ENCODE data around the gene FAM184B. TPM values are rescaled to one million over a fixed set of nuclear protein-coding genes. Genes with fewer than 3 reads are reported as not detected.
A peak's percentile ranks its signal among the peaks of the same experiment; 100 is the strongest.

The FAM184B gene
- total RNA-seq, 1 experiment from 2014 or later, result 0.47 TPM

GRCh38 chr4:17701882-17702281 is 79.5 kb downstream of the FAM184B start:
- Histone ChIP-seq H3F3A (ENCODE audit: low read length, unreplicated experiment) (no peaks in the 10 kb centered on the region), H3K36me3 (ENCODE audit: low read depth, low read length) (no peaks in the 10 kb centered on the region), H3K4me1 (ENCODE audit: insufficient read depth, low read length) (no peaks in the 10 kb centered on the region), H3K27me3 (ENCODE audit: low read length) (no peaks in the 10 kb centered on the region), H3K9ac (ENCODE audit: low read length) (no peak overlapping the region), H2AFZ (ENCODE audit: low read length) (no peak overlapping the region), H3K4me3 (ENCODE audit: low read length) (no peak overlapping the region), H3K9me3 (ENCODE audit: low read length) (no peaks in the 10 kb centered on the region), H3K9me2 (replicated peaks; ENCODE audit: low read length) (no peaks in the 10 kb centered on the region), H3K27ac (ENCODE audit: low read length) (no peak overlapping the region), H3K79me2 (ENCODE audit: low read length) (no peaks in the 10 kb centered on the region), H3K4me2 (ENCODE audit: low read length) (no peak overlapping the region), H4K20me1 (ENCODE audit: low read length) (no peaks in the 10 kb centered on the region)
- BruUV-seq (replicated peaks), result no TSS peak
- CTCF ChIA-PET, result no interaction called here
- TF ChIP-seq EZH2 (IDR thresholded peaks at IDR 0.05; ENCODE audit: low read length, unreplicated experiment) (no peak), EZH2phosphoT487 (IDR thresholded peaks at IDR 0.05; ENCODE audit: borderline replicate concordance, low read length) (no peak), CTCF (conservative IDR thresholded peaks at IDR 0.05; ENCODE audit: low read depth, low read length) (no peak)
- DNase-seq (no peak), ATAC-seq (no peak)
- POLR2A ChIA-PET (ENCODE audit: unreplicated experiment), result no interaction called here
- intact Hi-C loops (cut with micrococcal nuclease), result no loop called here

GRCh38 chr4:17701138-17701839 is 80.1 kb downstream of the FAM184B start:
- Histone ChIP-seq H3K27me3 (ENCODE audit: low read length) (no peaks in the 10 kb centered on the region), H3K9ac (ENCODE audit: low read length) (no peak overlapping the region), H3K27ac (ENCODE audit: low read length) (no peak overlapping the region), H4K20me1 (ENCODE audit: low read length) (no peaks in the 10 kb centered on the region), H3K36me3 (ENCODE audit: low read depth, low read length) (no peaks in the 10 kb centered on the region), H3K9me3 (ENCODE audit: low read length) (no peaks in the 10 kb centered on the region), H2AFZ (ENCODE audit: low read length) (no peak overlapping the region), H3K79me2 (ENCODE audit: low read length) (no peaks in the 10 kb centered on the region), H3F3A (ENCODE audit: low read length, unreplicated experiment) (no peaks in the 10 kb centered on the region), H3K4me1 (ENCODE audit: insufficient read depth, low read length) (no peaks in the 10 kb centered on the region), H3K4me2 (ENCODE audit: low read length) (no peak overlapping the region), H3K4me3 (ENCODE audit: low read length) (no peak overlapping the region), H3K9me2 (replicated peaks; ENCODE audit: low read length) (no peaks in the 10 kb centered on the region)
- no peak for ATAC-seq
- ChIA-PET CTCF (no interaction called here), POLR2A (ENCODE audit: unreplicated experiment) (no interaction called here)
- intact Hi-C loops (cut with micrococcal nuclease), result no loop called here
- BruUV-seq (replicated peaks), result no TSS peak
- peak; percentile 33 for DNase-seq
- no peak for TF ChIP-seq EZH2phosphoT487 (IDR thresholded peaks at IDR 0.05; ENCODE audit: borderline replicate concordance, low read length)
- no peak for TF ChIP-seq EZH2 (IDR thresholded peaks at IDR 0.05; ENCODE audit: low read length, unreplicated experiment)
- TF ChIP-seq CTCF (conservative IDR thresholded peaks at IDR 0.05; ENCODE audit: low read depth, low read length), result no peak

GRCh38 chr4:17699380-17699779 is 82.0 kb downstream of the FAM184B start:
- CTCF ChIA-PET, result no interaction called here
- H3K9ac ChIP-seq (ENCODE audit: low read length), result no peak overlapping the region
- no peaks in the 10 kb centered on the region for H3K36me3 ChIP-seq (ENCODE audit: low read depth, low read length)
- H3K79me2 ChIP-seq (ENCODE audit: low read length), result no peaks in the 10 kb centered on the region
- no peaks in the 10 kb centered on the region for H3K9me2 ChIP-seq (replicated peaks; ENCODE audit: low read length)
- no TSS peak for BruUV-seq (replicated peaks)
- DNase-seq (no peak), ATAC-seq (no peak)
- no peaks in the 10 kb centered on the region for H3F3A ChIP-seq (ENCODE audit: low read length, unreplicated experiment)
- H3K4me2 ChIP-seq (ENCODE audit: low read length), result no peak overlapping the region
- POLR2A ChIA-PET (ENCODE audit: unreplicated experiment), result no interaction called here
- H3K9me3 ChIP-seq (ENCODE audit: low read length), result no peaks in the 10 kb centered on the region
- intact Hi-C loops (cut with micrococcal nuclease), result no loop called here
- no peak overlapping the region for H3K4me3 ChIP-seq (ENCODE audit: low read length)
- no peaks in the 10 kb centered on the region for H3K27me3 ChIP-seq (ENCODE audit: low read length)
- no peaks in the 10 kb centered on the region for H3K4me1 ChIP-seq (ENCODE audit: insufficient read depth, low read length)
- H2AFZ ChIP-seq (ENCODE audit: low read length), result no peak overlapping the region
- H4K20me1 ChIP-seq (ENCODE audit: low read length), result no peaks in the 10 kb centered on the region
- no peak overlapping the region for H3K27ac ChIP-seq (ENCODE audit: low read length)
- TF ChIP-seq EZH2phosphoT487 (IDR thresholded peaks at IDR 0.05; ENCODE audit: borderline replicate concordance, low read length) (no peak), EZH2 (IDR thresholded peaks at IDR 0.05; ENCODE audit: low read length, unreplicated experiment) (no peak), CTCF (conservative IDR thresholded peaks at IDR 0.05; ENCODE audit: low read depth, low read length) (no peak)
